Peyer's patch (tissue), 4 donors: ENCODE data around the gene RAB5B.

Source experiments
- CTCF ChIP-seq, 6 experiments: fragments of 450-650 bp in 4 of 6; fragments of 200-600 bp in 2 of 6; sonication (generic) in 1 of 6; IDR thresholded peaks; one replicate each; pipeline ENCODE4 v1.5.1; 2017 to 2019; ENCODE audit warnings: antibody characterized with exemption in 6 of 6, mild to moderate bottlenecking in 3 of 6, moderate library complexity in 1 of 6
- POLR2A ChIP-seq, 2 donors: fragments of 450-650 bp; IDR thresholded peaks; one replicate each; pipeline ENCODE4 v1.5.1; 2017; ENCODE audit warnings: antibody characterized with exemption in 2 of 2, mild to moderate bottlenecking in 2 of 2, moderate library complexity in 2 of 2

- no peak for TF ChIP-seq CTCF (IDR thresholded peaks at IDR 0.05)
- TF ChIP-seq POLR2A (IDR thresholded peaks at IDR 0.05) = no peak
Observed at GRCh38 chr12:55978393-55978792, 4.5 kb downstream of the RAB5B start.
